NCI-H82 treated with DMSO at 0.1 percent for 48 hours (cell line): Measurements from ENCODE around the gene CNNM2.
"Not testable (repeated sequence)": the region's sequence is repeated elsewhere in the genome, so short reads cannot be mapped to it uniquely, and the experiment has no call there.

Source experiments
- DNase-seq: peaks from one replicate; lab custom pipeline; 2025; ENCODE audit not compliant: unreplicated experiment; lab: John Stamatoyannopoulos, UW

CNNM2 gene

DNA sequence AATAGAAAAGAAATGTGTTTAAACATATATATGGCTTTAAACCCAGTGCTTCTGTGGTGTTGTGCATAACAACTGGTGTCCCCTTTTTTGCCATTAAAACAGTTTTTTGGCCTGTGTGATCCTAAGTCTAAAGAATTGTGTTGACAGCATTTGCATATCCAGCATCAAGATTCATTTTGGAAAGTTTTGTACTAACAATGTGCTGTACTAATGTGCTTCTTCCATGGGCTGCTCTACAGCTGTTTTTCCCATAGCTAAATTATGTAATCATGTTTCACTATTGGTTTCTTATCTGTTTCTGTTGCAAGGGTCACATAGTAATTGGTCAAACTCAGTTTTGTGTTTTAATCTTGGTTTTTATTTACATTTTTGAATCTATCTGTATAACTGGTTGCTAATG is 5.5 kb downstream of the CNNM2 start:
- no peak for DNase-seq

DNA sequence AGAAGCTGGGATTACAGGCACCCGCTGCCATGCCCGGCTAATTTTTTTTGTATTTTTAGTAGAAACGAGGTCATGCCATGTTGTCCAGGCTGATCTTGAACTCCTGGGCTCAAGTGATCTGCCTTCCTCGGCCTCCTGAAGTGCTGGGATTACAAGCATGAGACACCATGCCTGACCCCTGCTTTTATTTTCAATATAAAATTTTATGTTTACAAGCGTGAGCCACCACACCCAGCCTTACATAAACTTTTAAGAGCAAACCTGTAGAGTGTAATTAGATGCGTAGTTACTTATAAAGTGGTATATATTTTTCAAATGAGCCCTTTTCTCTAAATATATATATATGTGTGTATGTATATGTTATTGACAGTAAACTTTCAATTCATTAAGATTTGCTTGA is 8.7 kb downstream of the CNNM2 start:
- no peak for DNase-seq

DNA sequence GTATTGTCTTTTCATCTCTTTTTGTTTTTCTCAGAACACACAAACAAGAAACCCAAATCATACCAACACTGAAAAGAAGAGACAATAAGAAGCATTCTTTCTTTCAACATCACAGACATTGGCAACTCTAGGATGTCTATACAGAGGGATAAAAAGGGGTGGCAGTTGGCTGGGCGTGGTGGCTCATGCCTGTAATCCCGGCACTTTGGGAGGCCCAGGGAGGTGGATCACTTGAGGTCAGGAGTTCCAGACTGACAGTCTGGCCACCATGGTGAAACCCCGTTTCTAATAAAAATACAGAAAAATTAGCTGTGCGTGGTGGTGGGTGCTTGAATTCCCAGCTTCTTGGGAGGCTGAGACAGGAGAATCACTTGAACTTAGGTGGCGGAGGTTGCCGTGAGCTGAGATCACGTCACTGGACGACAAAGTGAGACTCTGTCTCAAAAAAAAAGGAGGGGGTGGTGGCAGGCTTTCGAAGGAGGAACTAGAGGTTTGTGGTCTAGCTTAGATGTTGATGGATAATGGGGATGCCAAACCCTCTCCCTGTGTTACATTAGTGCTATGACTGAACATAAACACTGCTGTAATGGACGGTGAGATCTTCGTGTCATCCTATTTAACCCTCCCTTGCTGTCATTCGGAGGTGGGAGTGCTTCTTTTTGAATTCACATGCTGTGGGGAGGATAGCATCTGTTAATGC is 9.4 kb downstream of the CNNM2 start:
- DNase-seq: no peak

DNA sequence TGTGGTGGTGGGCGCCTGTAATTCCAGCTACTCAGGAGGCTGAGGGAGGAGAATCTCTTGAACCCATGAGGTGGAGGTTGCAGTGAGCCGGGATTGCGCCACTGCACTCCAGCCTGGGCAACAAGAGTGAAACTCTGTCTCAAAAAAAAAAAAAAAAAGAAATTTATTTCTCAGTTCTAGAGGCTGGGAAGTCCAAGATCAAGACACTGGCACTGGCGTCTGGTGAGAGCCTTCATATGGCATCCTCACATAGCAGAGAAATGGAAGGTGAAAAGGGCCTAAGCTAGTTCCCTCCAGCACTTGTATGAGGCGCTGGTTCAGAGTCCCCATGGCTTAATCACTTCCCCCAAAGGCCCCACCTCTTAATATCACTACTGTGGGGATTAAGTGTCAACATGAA is 10.3 kb downstream of the CNNM2 start:
- not testable (repeated sequence) for DNase-seq

DNA sequence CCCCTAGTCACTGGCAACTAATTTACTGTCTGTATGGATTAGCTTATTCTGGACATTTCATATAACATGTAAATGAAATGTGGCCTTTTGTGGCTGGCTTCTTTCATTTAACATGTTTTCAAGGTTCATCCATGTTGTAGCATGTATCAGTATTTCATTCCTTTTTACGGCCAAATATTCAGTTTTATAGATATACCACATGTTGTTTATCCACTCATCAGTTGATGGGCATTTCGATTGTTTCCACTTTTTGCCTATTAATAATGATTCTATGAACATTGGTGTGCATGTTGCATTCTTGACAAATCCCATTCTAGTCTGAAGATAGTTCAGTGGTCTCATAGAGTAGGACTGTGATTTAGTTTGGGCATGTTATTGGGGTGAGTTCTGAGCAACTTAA is 12.6 kb downstream of the CNNM2 start:
- no peak for DNase-seq

DNA sequence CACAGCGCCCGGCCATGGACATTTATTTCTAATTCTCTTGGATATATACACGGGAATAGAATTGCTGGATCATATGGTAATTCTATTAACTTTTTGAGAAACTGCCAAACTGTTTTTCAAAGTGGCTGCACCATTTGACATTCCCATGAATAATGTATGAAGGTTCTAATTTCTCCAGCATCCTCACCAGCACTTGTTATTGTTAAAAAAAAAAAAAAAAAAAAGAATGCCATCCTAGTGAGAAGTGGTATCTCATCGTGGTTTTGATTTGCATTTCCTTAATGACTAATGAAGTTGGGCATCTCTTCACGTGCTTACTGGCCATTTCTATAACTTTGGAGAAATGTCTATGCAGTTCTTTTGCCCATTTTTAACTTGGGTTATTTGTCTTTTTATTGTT is 13.5 kb downstream of the CNNM2 start:
- DNase-seq: no peak

DNA sequence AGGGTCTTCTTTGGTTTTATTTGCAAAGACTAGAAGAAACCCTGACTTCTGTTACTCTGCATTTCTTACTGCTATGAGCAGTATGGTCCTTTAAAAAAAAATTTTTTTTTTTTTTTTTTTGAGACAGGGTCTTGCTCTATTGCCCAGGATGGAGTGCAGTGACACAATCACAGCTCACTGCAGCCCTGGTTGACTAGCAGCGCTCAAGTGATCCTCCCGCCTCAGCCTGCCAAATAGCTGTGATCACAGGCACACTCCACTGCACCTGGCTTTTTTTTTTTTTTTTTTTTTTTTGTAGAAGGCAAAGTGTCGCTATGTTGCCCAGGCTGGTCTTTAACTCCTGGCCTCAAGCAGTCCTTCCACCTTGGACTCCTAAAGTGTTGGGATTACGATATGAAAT is 17.4 kb downstream of the CNNM2 start:
- DNase-seq: no peak

DNA sequence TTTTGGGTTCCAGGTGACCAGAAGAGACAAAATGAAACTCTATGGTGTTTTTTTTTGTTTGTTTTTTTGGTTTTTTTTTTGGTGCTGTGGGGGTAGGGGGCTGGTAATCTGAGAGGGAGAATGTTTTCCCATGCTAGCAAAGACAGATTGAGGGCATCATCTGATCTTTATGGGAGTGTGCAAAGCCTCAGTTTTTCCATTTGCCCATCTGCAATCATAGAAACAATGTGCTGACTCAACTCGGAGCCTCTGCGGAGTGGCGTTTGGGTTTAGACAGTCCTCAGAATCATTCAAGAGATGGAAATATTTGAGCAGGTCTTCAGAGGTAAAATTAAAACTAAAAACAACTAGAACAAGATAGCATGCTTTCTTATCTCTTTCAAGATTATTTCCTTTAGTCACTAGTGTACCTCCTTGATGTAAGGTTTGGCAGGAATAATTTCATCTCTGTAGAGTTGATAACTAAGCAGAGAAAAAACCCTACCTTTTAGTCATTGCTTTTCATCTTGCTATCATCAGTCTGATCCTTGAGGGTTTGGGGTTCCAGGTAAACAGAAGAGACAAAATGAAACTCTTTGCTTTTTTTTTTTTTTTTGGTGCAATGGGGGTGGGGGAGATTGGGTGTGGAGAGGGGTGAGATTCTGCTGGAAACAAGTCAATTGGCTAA is 18.0 kb downstream of the CNNM2 start:
- DNase-seq: no peak

DNA sequence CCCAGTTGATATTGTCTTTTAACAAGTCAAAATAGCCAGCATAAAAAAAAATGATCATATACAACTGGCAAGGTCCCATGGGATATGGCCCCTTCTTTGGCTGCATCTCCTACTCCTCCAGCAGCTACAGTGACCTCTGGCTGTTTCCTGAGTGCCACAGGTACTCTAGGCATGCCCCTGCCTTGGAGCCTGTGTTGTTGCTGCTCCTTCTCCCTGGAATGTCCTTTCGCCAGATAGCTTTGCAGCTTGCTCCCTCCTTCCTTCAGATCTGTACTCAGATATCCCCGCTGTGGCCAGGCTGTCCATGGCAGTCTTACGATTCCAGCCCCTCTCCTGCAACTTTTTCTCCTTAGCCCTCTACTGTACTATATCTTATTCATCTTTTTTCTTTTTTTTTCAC is 23.3 kb downstream of the CNNM2 start:
- DNase-seq: no peak

DNA sequence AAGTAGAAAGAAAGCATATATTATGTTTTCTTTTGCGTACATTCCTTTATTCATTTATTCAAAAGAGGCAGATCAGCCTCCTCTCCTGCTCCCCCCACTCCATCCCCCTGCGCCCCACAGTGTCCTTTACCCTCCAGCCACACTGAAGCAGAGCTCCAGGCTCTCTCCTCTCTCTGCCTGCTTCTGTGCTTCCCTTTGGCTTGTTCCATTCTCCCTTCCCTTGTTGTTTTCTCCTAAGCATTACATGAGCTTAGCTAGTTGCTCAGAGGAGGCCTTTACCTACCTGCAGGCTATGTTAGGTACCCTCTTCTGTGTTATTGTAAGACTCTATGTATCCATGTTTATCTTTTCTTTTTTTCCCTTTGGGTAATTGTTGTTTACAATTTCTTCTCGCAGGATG is 27.4 kb downstream of the CNNM2 start:
- no peak for DNase-seq

DNA sequence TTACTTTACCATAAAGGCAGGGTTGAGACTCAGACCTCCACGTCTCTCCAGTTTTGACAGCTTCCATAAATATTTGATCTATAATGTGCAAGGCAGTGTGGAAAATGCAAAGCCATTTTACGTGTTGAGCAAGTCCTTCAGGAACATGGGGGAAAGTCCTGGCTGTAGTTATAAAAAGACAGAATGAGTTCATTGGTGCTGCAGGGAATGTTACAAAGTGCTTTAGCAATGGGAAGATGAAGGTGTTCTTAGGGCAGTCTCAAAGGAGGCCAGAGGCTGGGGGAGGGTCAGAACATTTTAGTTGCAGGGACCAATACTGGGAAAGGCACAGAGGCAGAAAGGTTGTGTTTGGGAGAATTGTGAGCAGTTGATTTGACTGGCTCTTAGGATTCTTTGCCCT is 27.9 kb downstream of the CNNM2 start:
- no peak for DNase-seq

DNA sequence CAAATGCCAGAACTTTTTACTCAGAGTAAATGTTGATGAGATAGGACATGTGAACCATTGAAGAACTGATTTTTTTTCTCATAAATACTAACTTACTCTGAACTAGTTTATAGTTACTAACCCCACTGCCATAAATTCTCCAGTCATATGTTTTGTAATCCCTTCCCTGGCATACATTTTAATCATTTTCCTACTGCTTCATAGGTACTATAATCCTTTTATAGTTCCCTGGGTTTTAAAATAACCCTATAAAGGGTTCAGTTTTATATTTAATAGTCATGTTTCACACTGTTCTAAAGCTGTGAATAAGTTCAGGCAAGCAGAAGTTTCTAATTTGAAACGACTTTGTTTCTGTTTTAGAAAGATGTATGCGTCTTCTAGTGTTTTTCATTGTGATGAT is 28.9 kb downstream of the CNNM2 start:
- DNase-seq: no peak

DNA sequence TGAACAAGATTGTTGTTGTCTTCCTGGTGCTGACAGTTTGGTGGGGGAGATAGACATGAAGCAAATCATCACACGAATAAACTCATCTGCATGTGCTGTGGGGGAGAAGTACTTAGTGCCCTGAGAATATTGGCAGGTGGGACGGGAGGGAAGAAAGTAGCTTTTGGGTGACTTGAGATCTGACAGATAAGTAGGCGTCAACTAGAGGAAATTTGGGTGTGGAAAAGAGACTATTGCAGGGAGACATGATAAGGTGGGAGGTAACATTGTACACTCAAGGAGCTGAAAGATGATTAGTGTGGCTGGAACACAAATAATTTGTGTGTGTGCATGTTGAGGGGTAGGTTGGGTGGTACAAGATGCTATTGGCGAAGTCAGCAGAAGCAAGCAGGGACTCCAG is 30.1 kb downstream of the CNNM2 start:
- DNase-seq: no peak

DNA sequence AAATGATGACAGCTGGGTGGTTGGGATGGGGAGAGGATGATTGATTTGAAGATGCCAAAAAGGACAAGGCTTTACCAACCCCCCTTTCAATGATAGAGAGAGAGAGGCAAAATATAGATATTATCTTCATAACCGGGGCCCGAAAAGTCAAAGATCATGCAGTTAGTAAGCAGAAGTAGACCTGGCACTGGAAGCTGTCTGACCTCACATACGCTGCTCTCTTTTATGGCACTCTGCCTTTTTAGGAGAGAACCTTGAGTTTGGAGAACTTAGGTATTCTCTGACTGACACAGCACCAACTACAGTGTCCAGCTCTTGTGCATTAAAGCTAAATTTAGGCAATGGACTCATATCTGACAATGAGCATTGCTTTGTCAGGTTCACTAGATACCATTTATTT is 30.7 kb downstream of the CNNM2 start:
- no peak for DNase-seq

DNA sequence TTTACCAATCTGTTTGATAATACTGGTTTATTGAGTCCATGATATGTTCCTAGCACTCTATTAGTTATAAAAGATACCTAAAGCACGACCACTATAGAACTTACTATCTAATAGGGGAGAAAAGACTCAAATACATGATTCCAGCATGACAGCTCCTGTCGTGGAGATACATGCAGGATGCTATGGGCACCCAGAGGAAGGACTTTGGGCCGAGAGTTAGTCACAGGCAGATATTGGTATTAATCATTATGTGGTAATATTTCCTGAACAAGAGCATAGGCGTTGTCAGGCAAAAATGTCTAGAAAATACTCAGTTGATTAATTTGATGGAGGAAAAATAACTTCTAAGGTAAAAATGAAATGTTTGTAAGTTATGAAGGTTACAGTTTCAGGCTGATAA is 31.8 kb downstream of the CNNM2 start:
- DNase-seq: no peak

DNA sequence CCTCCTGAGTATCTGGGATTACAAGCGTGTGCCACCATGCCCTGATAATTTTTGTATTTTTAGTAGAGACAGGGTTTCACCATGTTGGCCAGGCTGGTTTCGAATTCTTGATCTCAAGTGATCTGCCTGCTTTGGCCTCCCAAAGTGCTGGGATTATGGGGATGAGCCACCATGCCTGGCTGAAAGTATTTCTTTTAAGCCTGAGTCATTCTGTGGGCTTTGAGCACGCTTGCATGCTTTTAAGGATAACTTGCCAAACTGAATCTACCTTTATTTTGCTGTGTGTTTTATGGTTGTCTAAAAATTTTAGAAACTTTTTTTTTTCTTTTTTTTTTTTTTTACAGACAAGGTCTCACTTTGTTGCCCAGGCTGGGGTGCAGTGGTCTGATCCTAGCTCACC is 33.2 kb downstream of the CNNM2 start:
- DNase-seq: no peak

DNA sequence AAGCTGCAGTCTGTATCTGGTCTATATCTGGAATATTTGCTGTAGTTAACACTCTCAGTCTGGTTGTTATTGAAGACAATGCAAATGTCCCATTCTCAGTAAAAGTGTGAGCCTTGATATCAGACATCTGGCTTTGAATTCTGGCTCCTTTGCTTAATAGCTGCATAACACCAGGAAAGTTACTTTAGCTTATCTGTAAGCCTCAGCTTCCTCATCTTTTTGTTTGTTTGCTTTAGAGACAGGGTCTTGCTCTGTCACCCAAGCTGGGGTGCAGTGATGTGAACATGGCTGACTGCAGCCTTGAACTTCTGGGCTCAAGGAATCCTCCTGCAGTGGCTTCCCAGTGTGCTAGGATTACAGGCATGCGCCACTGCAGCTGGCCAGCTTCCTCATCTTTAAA is 41.3 kb downstream of the CNNM2 start:
- no peak for DNase-seq

DNA sequence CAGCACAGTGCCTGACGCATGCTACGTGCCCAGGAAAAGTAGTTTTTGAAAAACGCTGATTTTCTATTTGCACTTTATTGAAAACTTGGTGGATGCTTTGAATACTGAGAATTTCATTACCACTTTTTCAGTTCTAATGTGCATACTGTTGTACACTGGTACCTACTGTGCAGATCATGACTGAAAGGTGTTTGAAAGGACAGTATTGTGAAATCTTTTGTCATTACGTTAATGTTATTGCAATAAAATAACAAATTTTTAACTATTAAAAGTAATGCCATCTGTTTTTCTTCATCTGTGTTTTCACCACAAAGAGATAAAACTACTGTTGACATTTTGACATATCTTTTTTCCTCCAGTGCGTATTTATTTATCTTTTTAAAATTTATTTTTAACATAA is 42.1 kb downstream of the CNNM2 start:
- DNase-seq: no peak

DNA sequence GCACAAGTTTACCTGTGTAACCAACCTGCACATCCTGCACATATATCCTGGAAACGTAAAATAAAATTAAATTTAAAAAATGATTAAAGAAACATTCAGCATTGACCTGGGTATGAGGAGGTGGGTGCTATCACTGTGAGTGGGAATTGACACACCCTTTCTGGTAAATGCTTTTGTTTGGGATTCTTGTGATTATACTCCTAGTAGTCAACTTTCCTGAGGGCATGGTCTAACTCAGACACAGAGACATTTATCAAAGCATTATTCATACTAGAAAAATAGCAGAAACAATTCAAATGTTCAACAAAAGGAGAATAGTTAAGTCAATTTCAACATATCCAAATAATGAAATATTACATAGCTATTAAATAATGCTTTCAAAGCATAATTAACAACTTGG is 44.2 kb downstream of the CNNM2 start:
- DNase-seq: no peak

DNA sequence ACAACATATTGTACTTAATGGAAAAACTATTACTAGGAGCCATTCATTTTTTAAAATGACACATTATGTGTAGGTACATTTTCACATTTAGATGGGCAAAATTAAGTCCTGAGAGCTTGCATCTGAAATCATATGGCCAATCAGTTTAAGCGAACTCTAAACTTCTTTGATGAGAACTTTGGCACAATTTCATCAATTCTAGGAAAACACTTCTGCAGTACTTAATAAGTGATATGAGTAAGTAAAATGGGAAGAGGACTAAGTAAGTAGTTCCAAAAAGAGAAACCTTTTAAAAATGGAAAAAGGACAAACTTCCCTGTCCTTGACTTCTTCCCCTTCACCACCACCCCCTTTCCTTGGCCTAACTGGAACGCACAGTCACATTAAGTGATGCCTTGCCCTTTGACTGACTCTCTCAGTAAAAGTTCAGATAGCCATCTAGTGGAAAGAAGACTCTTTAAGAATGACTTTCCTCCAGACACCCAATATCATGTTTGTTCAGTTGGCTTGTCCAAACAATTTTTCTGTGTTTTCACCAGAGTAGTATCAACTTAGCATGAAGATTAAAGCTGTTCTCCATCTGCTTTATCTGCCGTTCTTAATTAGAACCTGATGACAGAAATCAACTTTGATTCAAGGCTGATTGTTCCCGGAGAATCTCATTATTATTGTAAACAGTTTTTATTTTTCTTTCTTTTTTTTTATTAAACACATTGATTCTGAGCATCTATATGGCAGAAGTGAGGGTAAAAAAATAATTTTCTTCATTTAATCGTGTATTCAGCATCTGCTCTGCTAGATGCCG is 45.1 kb downstream of the CNNM2 start:
- DNase-seq: no peak

DNA sequence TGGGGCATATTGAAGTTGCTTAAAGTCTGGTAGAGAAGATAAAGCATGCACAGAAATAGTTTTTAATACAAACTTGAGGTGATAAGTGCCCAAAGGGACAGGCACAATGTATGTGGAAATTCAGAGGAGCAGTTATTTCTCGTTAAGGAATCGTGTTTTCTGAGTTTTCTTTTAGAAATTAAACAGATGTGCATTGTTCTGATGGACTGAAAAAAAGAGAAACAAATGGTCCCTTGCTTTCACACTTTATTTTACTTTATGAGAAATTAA is 45.6 kb downstream of the CNNM2 start:
- no peak for DNase-seq

DNA sequence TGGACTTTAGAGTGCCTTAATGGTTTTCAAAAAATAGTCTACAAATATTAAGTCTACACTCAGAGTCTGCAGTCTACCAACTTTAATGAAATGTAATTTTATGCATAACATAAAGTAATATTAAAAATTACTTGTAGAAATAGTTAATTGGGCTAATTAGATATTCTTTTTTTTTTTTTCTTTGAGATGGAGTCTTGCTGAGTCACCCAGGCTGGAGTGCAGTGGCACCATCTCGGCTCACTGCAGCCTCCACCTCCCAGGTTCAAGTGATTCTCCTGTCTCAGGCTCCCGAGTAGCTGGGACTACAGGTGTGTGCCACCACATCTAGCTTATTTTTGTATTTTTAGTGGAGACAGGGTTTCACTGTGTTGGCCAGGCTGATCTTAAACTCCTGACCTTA is 46.0 kb downstream of the CNNM2 start:
- DNase-seq: not testable (repeated sequence)

DNA sequence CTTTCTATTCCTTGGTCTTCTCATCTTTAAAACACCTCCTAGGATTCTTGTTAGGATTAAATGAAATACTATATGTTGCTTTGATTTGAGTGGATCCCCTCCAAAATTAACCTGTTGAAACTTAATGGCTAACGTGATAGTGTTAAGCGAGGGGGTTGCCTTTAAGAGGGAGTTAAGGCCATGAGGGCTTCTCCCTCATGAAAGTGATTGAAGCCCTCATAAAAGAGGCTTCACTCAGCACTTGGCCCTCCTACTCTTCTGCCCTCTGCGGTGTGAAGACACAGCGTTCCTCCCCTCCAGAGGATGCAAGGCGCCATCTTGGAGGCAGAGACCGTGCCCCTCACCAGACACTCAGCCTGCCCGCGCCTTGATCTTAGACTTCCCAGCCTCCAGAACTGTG is 46.6 kb downstream of the CNNM2 start:
- DNase-seq: no peak
